CD4-positive, alpha-beta T cell (primary cell): ENCODE results near the gene MAN2A2. TPM values are rescaled to one million over a fixed set of nuclear protein-coding genes. Genes with fewer than 3 reads are reported as not detected.

Experiments
- ATAC-seq: fragments of 200-7000 bp; cut with Tn5 transposase; one replicate; pipeline ENCODE4 v1.10.0; 2022; ENCODE audit warnings: mild to moderate bottlenecking; ENCODE audit not compliant: poor library complexity
- CTCF ChIA-PET: fragments of 350-600 bp; sonication (Branson Sonifier 250); formaldehyde crosslinking; loops from one replicate; lab custom pipeline; 2021; ENCODE audit warnings: antibody characterized with exemption, inconsistent platforms; lab: Charles Lee
- POLR2A ChIA-PET: fragments of 350-600 bp; sonication (Branson Sonifier 250); formaldehyde crosslinking; loops from one replicate; lab custom pipeline; 2021; ENCODE audit warnings: antibody characterized with exemption, inconsistent platforms; lab: Charles Lee
- DNase-seq, 14 experiments: peaks; one replicate each; pipeline ENCODE4 v3.0.0-alpha.2; 2013 to 2020; ENCODE audit warnings: mixed read lengths in 2 of 14
- H3K27ac ChIP-seq, 2 donors: one replicate each; pipeline versions ENCODE4 v1.5.1 to v1.7.0; 2013; ENCODE audit warnings: low read length in 2 of 2, low read depth in 1 of 2, mild to moderate bottlenecking in 1 of 2
- H3K27me3 ChIP-seq, 2 experiments: 1 replicate in 1 of 2; 2 replicates in 1 of 2; pipeline versions ENCODE4 v1.6.1 to v1.7.0; 2013; ENCODE audit warnings: low read length in 2 of 2, control low read depth in 1 of 2, mild to moderate bottlenecking in 1 of 2, moderate library complexity in 1 of 2; ENCODE audit not compliant: insufficient read depth in 2 of 2, control insufficient read depth in 1 of 2
- H3K36me3 ChIP-seq: one replicate; pipeline ENCODE4 v1.6.1; 2013; ENCODE audit warnings: low read length, control low read depth; ENCODE audit not compliant: insufficient read depth
- H3K4me1 ChIP-seq: one replicate; pipeline ENCODE4 v1.6.1; 2013; ENCODE audit warnings: low read length, control low read depth; ENCODE audit not compliant: insufficient read depth
- H3K4me3 ChIP-seq: one replicate; pipeline ENCODE4 v1.5.1; 2013; ENCODE audit warnings: mild to moderate bottlenecking, low read length, moderate library complexity
- H3K9me3 ChIP-seq, 2 experiments: 1 replicate in 1 of 2; 2 replicates in 1 of 2; pipeline versions ENCODE4 v1.6.1 to v1.7.0; 2013; ENCODE audit warnings: low read length in 2 of 2, mild to moderate bottlenecking in 2 of 2, control low read depth in 1 of 2, moderate library complexity in 1 of 2; ENCODE audit not compliant: control insufficient read depth in 1 of 2, insufficient read depth in 1 of 2
- H3K27ac Mint-ChIP-seq: one replicate; pipeline ENCODE4 v1.8.0; 2020; ENCODE audit warnings: mixed read lengths
- H3K27me3 Mint-ChIP-seq: one replicate; pipeline ENCODE4 v1.8.0; 2021; ENCODE audit warnings: mixed read lengths
- H3K36me3 Mint-ChIP-seq: one replicate; pipeline ENCODE4 v1.8.0; 2021; ENCODE audit warnings: low read depth, mixed read lengths
- H3K4me1 Mint-ChIP-seq: one replicate; pipeline ENCODE4 v1.8.0; 2021; ENCODE audit warnings: low read depth, mixed read lengths
- H3K4me3 Mint-ChIP-seq: one replicate; pipeline ENCODE4 v1.8.0; 2020; ENCODE audit warnings: mild to moderate bottlenecking, mixed read lengths
- H3K9me3 Mint-ChIP-seq: one replicate; pipeline ENCODE4 v1.8.0; 2020; ENCODE audit warnings: mixed read lengths
- CTCF ChIP-seq: fragments of 200-600 bp; IDR thresholded peaks from one replicate; pipeline ENCODE4 v1.8.0; 2022; ENCODE audit warnings: antibody characterized with exemption, mild to moderate bottlenecking
- intact Hi-C, 2 experiments: fragments of 100-400 bp; cut with DNase I in 1 of 2; cut with micrococcal nuclease in 1 of 2; formaldehyde crosslinking; loops; one replicate each; pipeline versions ENCODE4 v1.15.1 to v1.9.0; 2023 to 2025; cut with DNase I, micrococcal nuclease
- total RNA-seq, 174 experiments: library from RNA in 2 of 174; stranded (reverse) in 2 of 174; gene quantifications; one replicate each; pipeline ENCODE4 v1.2.3 and lab custom pipeline; 2021 to 2026

The MAN2A2 gene
- total RNA-seq, 2 experiments from 2014 or later = 125 to 128 TPM

DNA sequence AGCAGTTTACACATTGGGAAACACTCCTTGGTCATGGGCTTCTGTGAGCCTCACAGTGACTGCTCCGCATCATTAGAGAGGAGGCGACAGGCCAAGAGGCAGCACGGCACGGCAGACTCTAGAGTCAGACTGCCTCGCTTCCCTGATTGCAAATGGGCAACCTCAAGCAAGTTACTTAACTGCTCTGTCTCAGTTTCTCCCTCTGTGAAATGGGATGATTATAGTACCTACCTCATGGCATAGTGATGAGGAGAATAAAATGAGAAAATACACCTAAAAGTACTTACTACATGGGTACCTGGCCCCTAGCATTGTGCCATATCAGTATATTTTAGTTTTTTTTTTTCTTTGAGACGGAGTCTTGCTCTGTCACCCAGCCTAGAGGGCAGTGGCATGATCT, 47.6 kb downstream of the MAN2A2 start:
- ATAC-seq (no peak), DNase-seq (peak in 1 of 14 experiments; percentile 16)
- intact Hi-C loops = no loop called here
- Mint-ChIP-seq H3K4me1 (peaks cover 2% of the 10 kb centered on the region), H3K9me3 (no peaks in the 10 kb centered on the region), H3K27ac (no peak overlapping the region), H3K4me3 (no peak overlapping the region), H3K27me3 (no peaks in the 10 kb centered on the region), H3K36me3 (peaks cover 68% of the 10 kb centered on the region)
- H3K27me3 ChIP-seq = no peaks in the 10 kb centered on the region
- TF ChIP-seq CTCF = no peak
- peaks cover 63% of the 10 kb centered on the region for H3K36me3 ChIP-seq
- no peaks in the 10 kb centered on the region for H3K9me3 ChIP-seq
- peaks cover 15% of the 10 kb centered on the region for H3K4me1 ChIP-seq
- H3K27ac ChIP-seq = no peak overlapping the region
- ChIA-PET CTCF (no interaction called here), POLR2A (no interaction called here)
- no peak overlapping the region for H3K4me3 ChIP-seq

GRCh38 chr15:90952901-90953677, 50.0 kb downstream of the MAN2A2 start:
- ChIA-PET POLR2A (interaction anchor here (7.7 kb wide), 1 partner anchor 20 kb away, joined by 126 read pairs; the partner anchor contains the start of genes HDDC3 and UNC45A), CTCF (interaction anchor here (5.5 kb wide), 1 partner anchor 21 kb away, joined by 41 read pairs; the partner anchor contains the start of gene HDDC3)
- no peak overlapping the region for H3K4me3 ChIP-seq
- ATAC-seq = no peak
- Mint-ChIP-seq H3K9me3 (no peaks in the 10 kb centered on the region), H3K4me3 (peak overlapping the region; percentile 87), H3K36me3 (peaks cover 47% of the 10 kb centered on the region), H3K4me1 (peaks cover 9% of the 10 kb centered on the region), H3K27ac (no peak overlapping the region), H3K27me3 (no peaks in the 10 kb centered on the region)
- no peaks in the 10 kb centered on the region for H3K27me3 ChIP-seq
- H3K9me3 ChIP-seq = no peaks in the 10 kb centered on the region
- TF ChIP-seq CTCF = no peak
- intact Hi-C loops = no loop called here
- peaks cover 26% of the 10 kb centered on the region for H3K4me1 ChIP-seq
- peaks cover 48% of the 10 kb centered on the region for H3K36me3 ChIP-seq
- peak in 1 of 14 experiments; percentile 28 for DNase-seq
- H3K27ac ChIP-seq = no peak overlapping the region

- Mint-ChIP-seq H3K4me3 (peak overlapping the region; percentile 87), H3K27me3 (no peaks in the 10 kb centered on the region), H3K4me1 (peaks cover 9% of the 10 kb centered on the region), H3K9me3 (no peaks in the 10 kb centered on the region), H3K27ac (peak overlapping the region; percentile 88), H3K36me3 (peaks cover 37% of the 10 kb centered on the region)
- ChIA-PET POLR2A (interaction anchor here (0.6 to 7.7 kb wide), 10 partner anchors 12 to 1619 kb away, joined by 3 to 126 read pairs (median 3); partner anchors contain the start of genes BLM, HDDC3, MAN2A2 and NGRN), CTCF (interaction anchor here (0.8 to 5.5 kb wide), 6 partner anchors 15 to 79 kb away, joined by 3 to 41 read pairs (median 6); partner anchors contain the start of genes HDDC3, UNC45A and VPS33B)
- Histone ChIP-seq H3K4me3 (peak overlapping the region; percentile 74), H3K4me1 (peaks cover 26% of the 10 kb centered on the region), H3K27ac (peak overlapping the region; percentile 87 to 92), H3K27me3 (no peaks in the 10 kb centered on the region), H3K36me3 (peaks cover 41% of the 10 kb centered on the region), H3K9me3 (no peaks in the 10 kb centered on the region)
- intact Hi-C loops = loop anchor here in 1 of 2 experiments (1.0 to 2.0 kb wide), 2 partner anchors 19 to 41 kb away; partner anchors contain the start of genes PRC1 and UNC45A
- ATAC-seq (no peak), DNase-seq (peak in 1 of 14 experiments; percentile 23)
- TF ChIP-seq CTCF = no peak
Observed at GRCh38 chr15:90953947-90954711, 51.0 kb downstream of the MAN2A2 start.
